ENCODE data around the gene PNPO.
"Not testable (repeated sequence)": the region's sequence is repeated elsewhere in the genome, so short reads cannot be mapped to it uniquely, and the experiment has no call there.

PNPO gene

DNA sequence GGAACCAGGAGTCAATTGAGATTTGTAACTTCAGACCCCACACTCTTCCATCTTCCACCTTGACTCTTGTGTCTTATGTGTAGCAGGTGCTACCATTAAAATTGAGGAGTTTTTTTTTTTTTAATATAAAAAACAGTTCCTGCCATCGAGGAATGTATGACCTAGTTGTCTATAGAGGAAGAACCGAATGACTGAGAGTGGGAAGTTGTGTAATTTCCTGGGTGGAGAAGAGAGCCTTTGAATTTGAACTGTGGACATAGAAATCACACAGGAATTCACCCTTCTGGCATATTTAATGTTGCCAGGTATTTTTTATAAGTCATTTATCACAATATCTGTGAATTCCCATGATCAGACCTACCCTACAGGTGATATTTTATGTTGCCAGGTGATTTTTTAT, 23.4 kb upstream of the PNPO start:
- DNase-seq = no peak

DNA sequence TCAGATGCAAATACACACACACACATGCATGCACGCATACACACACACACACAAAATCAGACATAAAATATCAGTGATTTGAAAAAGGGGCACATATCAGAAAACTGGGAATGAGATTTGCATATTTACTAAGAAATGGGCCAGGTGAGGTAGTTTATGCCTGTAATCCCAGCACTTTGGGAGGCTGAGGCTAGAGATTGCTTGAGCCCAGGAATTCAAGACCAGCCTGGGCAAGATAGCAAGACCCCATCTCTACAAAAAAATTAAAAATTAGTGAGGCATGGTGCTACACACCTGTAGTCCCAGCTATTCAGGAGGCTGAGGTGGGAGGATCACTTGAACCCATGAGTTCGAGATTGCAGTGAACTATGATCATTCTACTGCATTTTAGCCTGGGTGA, 22.4 kb upstream of the PNPO start:
- DNase-seq = no peak

DNA sequence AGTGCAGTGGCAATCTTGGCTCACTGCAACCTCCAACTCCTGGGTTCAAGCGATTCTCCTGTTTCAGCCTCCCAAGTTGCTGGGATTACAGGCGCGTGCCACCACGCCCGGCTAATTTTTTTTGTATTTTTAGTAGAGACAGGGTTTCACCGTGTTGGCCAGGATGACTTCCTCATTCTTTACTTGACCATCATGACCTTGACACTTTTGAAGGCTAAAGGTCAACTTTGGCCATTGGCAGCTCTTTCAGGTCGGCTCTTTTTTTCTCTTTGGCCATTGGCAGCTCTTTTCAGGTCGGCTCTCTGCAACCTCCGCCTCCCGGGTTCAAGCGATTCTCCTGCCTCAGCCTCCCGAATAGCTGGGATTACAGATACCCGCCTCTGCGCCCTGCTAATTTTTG, 21.5 kb upstream of the PNPO start:
- not testable (repeated sequence) for DNase-seq

DNA sequence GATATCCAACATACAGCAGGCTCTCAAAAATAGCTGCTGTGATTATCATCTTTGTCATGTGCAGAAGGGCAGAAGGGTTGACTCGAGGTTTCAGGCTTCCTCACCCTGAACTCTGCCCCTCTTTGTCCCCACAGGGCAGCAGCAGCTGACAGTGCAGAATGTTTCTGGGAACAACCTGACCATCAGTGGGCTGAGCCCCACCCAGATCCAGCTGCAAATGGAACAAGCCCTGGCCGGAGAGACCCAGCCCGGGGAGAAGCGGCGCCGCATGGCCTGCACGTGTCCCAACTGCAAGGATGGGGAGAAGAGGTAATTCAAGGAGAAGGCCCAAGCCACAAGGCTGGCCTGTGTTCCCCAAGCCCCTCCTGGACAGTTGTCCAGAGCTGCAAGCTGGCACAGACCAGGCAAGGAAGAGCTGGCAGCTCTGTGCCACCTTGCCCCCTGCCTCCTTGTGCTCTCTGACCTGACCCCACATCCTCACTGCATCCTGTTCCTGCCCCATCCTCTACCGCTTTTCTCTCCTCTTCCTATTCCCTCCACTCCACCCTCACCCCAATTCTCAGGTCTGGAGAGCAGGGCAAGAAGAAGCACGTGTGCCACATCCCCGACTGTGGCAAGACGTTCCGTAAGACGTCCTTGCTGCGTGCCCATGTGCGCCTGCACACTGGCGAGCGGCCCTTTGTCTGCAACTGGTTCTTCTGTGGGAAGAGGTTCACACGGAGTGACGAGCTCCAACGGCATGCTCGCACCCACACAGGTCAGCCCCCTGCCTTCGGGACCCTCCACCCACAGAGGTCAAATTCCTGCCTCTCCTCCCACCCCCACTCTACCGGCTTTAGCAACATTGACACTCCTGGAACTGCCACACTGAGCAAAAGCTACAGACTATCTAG, 16.3 kb upstream of the PNPO start:
- DNase-seq = no peak

DNA sequence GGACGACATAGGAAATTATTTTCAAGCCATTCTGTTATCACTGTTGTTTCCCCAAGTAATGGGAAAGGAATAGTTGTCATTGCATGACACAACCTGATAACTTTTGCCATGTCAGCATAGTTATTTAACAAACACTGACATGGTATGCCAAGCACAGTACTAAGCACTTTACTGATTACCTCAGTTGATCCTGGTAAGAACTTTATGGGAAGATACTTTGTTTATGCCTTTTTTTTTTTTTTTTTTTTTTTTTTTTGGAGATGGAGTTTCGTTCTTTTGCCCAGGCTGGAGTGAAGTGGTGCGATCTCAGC, 15.7 kb upstream of the PNPO start:
- no peak for DNase-seq

DNA sequence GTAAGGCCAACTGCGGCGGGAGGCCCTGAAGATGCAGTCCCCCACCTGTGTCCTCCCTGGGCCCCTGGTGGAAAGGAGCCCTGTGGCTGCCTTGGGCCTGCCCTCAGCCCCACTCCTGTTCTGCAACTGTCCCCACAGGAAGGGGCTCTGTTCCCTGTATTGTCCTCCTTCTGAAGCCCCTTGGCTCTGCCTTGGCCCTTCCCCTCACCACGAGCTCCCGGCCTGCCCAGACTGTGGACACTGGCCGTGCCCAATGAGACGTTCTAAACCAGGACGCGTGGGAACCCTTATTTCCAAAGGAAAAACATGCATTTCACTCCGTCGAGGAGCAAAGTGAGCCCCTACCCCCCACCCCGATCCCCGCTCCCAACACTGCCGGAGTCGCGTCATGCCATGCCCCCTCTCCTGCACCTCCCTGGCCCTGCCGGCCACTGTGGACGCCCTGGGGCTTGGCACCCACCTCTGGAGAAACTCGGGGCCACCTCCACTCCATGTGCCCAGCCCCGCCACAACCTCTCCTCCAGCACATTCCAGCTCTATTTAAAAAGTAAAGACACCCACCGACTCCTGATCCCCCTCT, 13.5 kb upstream of the PNPO start:
- no peak for DNase-seq

DNA sequence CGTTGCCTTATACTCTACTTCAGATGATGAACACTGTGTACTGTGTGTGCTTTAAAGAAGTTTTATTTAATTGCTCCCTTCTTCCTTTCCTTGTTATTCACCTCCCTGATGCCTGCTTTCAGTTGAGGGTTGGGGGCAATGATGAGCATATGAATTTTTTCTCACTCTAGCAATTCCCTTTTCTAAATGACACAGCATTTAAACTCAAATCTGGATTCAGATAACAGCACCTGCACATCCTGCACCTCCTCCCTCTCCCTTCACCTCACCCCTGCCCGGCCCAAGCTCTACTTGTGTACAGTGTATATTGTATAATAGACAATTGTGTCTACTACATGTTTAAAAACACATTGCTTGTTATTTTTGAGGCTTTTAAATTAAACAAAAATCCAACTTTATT, 13.0 kb upstream of the PNPO start:
- no peak for DNase-seq

DNA sequence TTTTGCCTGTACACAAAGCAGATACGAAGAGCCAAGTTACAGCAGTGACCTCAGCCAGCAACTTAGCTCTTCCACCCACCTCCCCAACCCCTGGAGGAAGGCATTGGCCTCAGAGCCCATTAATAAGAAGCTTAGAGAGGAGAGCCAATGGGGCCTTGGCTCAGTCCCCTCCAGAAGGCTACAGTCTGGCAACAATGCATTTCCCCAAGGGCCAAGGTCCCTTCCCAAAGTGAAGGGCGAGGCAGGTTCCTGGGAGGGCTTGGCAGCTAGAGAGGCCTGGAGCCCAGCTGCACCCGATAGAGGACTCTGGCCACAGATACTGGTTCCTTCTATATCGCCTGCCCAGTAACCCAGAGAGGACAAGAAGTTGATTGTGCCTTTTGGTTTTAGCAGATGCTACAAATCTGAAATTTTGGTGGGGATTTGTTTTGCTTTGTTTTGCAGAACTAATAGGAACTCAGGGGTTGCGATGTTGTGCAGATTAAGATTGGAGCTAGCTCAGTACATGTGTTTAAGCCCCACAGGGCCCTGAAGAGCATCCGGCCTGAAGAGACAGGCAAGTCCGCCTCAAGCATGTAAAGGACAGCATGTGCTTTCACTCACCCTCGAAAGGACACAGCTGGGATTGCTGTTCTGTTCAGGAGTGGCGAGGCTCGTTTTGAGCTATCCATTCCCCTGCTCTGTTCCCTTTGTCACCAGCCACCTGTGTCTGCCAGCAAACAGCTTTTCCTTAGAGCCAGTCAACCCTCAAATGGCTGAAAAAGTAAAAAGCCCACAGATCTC, 12.0 kb upstream of the PNPO start:
- no peak for DNase-seq

DNA sequence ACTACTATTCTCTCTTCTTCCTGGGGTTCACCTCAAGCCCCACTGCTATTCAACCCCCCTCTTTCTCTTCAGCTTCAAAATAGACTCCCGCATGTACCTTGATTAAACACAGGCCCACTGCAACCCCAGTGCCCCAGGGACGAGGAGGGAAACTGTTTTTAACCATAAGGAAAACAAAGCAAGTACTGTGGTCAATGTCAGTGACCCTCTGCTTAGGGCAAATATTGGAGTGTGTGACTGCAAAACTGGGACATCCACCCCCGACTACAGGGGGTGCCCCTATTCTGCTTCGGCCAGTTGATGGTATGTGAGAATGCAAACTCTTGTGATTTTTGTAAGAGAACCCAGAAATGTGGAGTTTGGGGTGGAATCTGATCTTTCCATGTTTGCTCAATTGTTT, 9.5 kb upstream of the PNPO start:
- no peak for DNase-seq

DNA sequence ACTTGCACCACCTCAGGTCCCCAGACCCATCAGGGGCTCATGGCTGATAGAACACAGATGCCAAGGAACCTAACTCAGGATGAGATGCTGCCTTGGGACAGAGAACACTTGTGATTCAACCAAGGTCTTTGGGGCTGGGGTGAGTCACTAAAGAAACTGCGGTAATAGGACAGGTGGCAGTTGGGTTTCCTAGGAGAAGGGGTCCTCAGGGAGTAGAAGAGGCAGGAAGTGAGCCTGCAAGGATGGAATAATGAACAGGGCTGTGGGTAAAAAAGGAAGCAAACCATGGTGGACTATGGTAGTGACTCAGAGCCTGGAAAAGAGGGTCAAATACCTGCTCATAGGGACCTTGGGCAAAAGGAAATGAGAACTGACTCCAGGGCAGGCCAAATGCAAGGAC, 6.5 kb upstream of the PNPO start:
- no peak for DNase-seq

DNA sequence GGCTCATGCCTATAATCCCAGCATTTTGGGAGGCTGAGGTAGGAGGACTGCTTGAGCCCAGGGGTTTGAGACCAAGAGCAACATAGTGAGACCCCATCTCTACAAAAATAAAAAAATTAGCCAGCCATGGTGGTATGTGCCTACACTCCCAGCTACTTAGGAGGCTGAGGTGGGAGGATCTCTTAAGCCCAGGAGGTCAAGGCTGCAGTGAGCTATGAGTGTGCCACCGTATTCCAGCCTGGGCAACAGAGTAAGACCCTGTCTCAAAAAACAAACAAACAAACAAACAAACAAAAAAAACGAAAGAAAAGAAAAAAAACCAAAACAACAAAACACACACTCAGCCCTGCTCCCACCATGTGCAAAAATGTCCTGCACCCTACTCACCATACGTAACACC, 5.9 kb upstream of the PNPO start:
- not testable (repeated sequence) for DNase-seq

DNA sequence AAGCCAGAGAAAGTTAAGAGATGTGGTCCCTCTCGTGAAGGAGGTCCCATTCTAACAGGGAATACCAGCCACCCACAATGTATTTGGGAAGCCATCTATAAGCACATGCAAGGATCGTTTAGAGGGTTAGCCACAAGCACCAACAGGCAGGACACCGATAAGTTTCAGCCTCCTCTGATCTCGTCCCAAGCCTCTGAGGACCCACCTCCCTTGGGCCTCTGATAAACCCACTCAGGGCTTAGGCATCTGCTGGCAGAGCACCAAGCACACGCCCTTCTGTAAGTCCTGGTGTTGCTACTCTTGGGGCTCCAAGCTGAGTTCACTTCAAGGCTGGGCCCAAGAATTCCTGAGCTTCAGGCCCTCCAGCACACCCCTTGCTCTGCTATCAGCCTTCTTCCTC, 5.4 kb upstream of the PNPO start:
- DNase-seq = no peak

DNA sequence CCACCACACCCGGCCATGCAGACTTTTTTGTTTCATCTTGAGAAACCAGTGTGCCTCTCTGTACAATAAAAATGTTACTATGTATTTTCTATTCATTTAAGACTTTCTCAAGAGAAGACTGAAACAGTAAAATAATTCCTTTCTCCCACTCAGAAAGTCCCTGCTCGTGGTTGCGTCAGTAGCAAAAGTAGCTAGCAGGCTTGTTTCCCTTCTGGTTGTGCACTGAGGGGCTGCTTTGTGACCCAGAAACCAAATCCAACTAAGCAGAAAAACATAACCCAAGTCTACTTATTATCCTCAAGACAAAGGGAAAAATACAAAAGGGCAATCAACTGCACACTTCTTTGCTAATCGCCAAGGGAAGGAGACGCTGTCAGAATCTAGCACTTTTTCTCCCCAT, 3.4 kb upstream of the PNPO start:
- DNase-seq = no peak

DNA sequence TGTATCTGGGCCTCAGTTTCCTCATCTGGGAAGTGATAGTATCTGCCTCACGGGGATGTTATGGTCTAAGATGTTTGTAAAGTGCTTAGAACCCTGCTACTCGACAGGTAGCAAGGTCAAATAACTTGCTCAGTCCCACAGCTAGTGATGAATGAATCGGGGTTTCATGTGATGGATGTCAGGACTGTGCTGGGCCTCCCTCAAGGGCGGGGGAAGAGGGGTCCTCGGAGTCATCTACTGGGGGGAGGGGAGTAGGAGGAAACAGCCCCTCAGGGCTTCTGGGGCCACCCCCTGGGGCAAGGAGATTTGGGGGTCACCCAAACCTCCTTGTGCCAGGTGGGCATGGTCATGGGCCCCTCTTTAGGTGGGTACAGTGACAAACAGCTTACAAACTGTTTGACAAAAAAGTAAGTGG, 732 bp downstream of the PNPO start:
- DNase-seq = no peak

DNA sequence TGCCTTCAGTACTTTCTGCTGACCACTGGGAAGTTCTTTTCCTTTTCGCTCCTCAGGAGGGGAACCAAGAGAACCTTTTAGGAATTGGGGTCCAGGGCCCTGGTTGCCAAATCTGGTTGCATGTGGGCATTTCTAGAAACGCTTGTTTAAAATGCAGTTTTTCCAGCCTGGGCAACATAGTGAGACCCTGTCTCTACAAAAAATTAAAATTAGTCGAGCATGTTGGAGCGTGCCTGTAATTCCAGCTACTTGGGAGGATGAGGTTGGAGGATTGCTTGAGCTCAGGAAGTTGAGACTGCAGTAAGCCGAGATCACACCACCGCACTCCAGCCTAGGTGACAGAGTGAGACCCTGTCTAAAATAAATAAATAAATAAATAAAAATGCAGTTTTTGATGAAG, 1.2 kb downstream of the PNPO start:
- DNase-seq = no peak

DNA sequence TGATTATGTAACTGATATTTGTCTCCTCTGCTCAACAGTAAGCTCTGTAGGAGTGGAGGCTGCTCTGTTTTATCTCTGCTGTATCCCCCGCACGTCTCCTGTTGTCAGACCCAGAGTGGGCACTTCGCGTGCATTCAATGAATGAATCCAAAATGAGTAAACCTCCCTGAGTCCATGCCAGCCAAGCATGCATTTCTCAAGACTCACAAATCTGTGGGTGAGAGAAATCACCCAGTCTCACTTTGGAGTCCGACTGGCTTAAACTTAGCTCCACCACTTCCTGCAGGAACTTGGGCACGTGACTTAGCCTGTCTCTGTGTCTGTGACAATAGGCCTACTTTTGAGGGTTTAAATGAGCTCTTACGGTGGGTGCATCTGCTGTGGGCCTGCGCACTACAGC, 3.7 kb downstream of the PNPO start:
- no peak for DNase-seq

DNA sequence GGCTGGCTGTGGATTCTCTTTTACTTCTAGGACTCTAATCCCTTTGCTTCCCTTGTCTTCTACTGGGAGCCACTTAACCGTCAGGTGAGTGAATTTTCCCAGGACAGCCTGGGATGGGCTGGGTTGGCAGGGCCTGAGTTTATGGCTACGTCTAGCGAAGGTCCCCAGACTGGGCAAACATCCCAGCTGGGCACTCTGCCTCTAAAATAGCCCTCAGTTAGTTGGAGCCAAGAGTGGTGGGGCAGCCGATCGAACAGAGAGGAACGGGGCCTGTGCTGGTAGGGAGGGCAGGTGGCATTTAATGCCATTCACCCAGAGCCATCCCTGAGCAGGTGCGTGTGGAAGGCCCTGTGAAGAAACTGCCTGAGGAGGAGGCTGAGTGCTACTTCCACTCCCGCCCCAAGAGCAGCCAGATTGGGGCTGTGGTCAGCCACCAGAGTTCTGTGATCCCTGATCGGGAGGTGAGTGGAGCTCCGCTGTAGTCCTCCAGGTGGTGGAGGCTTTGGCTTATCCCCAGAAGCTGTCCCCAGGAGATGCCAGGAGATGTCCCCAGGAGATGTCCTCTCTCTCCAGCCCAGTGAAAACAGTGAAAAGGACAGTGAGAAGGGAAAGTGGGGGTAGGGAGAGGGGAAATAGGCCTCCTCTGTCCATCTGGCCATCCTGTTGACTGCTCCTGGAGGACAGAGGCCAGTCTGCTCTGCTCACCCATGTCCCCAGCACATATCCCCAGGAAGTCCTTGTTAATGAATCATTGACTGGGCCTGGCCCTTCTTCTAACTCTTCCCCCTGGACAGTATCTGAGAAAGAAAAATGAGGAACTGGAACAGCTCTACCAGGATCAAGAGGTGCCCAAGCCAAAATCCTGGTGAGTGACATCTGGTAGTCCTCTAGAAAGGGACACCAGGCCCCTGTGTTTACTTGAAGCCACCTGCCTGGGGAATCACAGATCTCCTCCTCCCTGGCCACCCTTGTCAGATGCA, 4.4 kb downstream of the PNPO start:
- no peak for DNase-seq

DNA sequence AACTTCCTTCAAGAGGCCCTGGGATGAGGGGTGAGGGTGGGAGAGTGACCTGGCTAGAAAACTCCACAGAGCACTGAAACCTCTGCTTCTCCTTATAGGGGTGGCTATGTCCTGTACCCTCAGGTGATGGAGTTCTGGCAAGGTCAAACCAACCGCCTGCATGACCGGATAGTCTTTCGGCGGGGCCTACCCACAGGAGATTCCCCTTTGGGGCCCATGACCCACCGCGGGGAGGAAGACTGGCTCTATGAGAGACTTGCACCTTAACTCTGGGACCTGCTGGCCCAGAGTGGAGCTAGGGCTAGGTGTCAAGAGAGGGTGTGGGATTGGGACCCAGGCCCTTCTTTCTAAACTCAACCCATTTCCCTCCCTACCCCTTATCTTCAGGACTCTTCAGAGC, 5.1 kb downstream of the PNPO start:
- no peak for DNase-seq

DNA sequence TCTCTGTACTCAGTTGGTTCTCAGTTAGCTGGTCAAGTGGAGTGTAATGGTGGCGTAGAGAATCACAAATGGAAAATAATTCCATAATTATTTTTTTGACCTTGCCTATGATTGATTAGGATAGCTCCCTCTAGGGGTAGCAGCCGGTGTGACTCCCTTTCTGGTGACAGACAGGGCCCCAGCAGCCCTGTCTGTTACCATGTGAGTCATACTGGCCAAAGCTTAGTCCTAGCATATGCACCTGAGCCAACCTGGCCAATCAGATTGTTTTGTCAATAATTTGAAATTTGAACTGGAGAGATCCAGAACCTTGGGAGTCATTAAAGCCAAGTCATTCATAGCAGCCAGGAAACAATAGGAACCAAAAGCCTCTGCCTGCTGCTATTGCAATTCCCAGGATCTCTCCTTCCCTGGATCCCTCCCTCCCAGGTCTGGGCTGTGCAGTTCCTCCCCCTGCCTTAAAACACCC, 5.6 kb downstream of the PNPO start:
- peak; percentile 51 for DNase-seq

DNA sequence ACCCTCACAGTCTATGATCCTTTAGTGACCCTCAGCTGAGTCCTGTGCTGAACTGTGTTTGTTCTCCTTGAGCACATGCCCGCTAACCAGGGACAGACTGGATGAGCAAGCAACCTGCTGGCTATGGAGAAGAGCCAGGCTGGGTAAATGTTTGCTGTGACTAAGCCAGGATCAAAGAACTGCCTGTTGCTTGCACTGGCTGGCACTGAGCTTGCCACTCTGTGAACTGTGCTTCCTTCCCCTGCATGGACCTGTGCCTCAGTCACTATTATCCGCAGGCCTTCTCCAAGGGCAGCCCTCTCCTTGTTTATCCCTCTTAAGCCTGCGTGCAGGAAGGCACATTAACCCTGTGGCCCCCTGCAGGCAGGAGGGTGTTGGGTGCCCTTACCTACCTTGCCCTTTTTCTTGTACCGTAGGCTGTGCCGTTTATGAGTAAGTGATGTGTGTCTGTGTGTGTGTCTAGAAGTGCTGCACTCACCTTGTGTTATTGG, 7.4 kb downstream of the PNPO start:
- no peak for DNase-seq

DNA sequence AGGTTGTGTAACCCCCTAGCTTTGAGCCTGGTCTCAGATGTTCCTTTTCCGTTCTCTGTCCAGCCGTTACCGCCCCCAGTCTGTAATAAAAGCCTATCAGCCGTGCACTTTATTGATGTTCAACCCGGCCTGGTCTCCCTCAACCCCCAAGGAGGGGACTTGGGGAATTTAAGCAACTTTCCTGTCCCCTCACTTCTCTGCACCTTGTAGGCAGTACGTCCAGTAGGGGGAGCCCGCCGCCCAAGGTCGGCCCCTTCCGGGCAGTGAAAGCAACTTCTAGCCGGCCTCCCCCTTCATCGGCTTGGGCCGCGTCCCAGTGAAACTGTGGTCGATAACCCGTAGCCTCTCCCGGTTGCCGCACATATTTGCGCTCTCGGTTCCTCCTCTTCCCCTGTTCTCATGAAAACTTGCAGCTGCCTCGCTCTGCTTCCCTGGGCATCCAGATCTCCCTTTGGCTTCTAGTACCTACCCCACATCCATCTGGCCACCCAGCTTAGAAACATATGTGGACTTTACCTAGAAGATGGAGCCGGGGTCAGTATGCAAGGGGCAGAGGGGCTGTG, 7.9 kb downstream of the PNPO start:
- peak; percentile 54 for DNase-seq

DNA sequence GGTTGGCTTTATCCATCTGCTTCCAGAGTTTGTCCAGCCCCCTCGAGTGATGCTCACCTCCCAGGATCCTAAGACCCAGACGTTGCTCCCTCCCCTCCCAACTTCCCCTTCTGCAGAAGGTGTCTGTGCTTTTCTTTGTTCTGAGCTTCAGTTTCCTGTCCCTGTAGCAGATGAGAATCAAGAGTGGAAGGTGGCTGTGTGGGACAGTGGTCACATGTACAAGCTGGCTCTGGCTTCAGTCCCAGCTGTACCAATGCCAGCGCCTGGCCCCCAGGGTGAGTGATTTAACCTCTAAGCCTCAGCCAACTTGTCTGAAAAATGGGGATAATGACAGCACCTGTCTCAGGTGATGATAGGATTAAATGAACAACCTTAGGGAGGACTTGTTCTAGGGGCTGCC, 8.6 kb downstream of the PNPO start:
- DNase-seq = no peak

Data from central memory CD4-positive, alpha-beta T cell (primary cell).